IMR-90 (cell line): ENCODE data around the gene PARL. TPM values are rescaled to one million over a fixed set of nuclear protein-coding genes. Genes with fewer than 3 reads are reported as not detected.

ENCODE experiments used
- ATAC-seq: fragments of 200-7000 bp; cut with Tn5 transposase; 2 replicates; pipeline ENCODE4 v1.9.1; 2020; ENCODE audit warnings: low read depth, mild to moderate bottlenecking, moderate library complexity
- BruUV-seq: library from RNA; stranded (reverse); fragments of 400-500 nt; replicated peaks from 2 replicates; lab custom pipeline; 2021; lab: Mats Ljungman, UMichigan
- CTCF ChIA-PET: fragments of 300-600 bp; formaldehyde crosslinking; extraction: SDS; loops from one replicate; lab custom pipeline; 2021; ENCODE audit warnings: antibody characterized with exemption; lab: Yijun Ruan, JAX
- POLR2A ChIA-PET: fragments of 300-600 bp; sonication (Branson Sonifier 250); formaldehyde crosslinking; loops from one replicate; lab custom pipeline; 2022; ENCODE audit warnings: antibody characterized with exemption; ENCODE audit not compliant: unreplicated experiment; lab: Charles Lee
- DNase-seq: peaks from one replicate; pipeline ENCODE4 v3.0.0; 2013
- H2AFZ ChIP-seq: replicated peaks from 2 replicates; pipeline ENCODE3; 2013; ENCODE audit warnings: low read length, mild to moderate bottlenecking; ENCODE audit not compliant: poor library complexity
- H2AK5ac ChIP-seq: 2 replicates; pipeline ENCODE4 v1.6.1; 2013; ENCODE audit warnings: low read depth, low read length, inconsistent platforms
- H2AK9ac ChIP-seq: replicated peaks from 2 replicates; pipeline ENCODE3; 2013; ENCODE audit warnings: mild to moderate bottlenecking, low read depth, low read length, moderate library complexity; ENCODE audit not compliant: poor library complexity
- H2BK120ac ChIP-seq: 2 replicates; pipeline ENCODE4 v1.6.1; 2013; ENCODE audit warnings: low read depth, low read length, inconsistent platforms
- H2BK15ac ChIP-seq: 3 replicates; pipeline ENCODE4 v1.6.1; 2013; ENCODE audit warnings: low read depth, low read length, inconsistent platforms
- H2BK20ac ChIP-seq: 2 replicates; pipeline ENCODE4 v1.6.1; 2013; ENCODE audit warnings: low read depth, mild to moderate bottlenecking, inconsistent platforms, low read length, moderate library complexity
- H2BK5ac ChIP-seq: 2 replicates; pipeline ENCODE4 v1.6.1; 2013; ENCODE audit warnings: mild to moderate bottlenecking, low read depth, low read length, inconsistent platforms; ENCODE audit not compliant: poor library complexity, severe bottlenecking
- H3K14ac ChIP-seq: replicated peaks from 2 replicates; pipeline ENCODE4 v1.6.1; 2013; ENCODE audit warnings: low read depth, low read length, inconsistent platforms
- H3K18ac ChIP-seq: 2 replicates; pipeline ENCODE4 v1.6.1; 2013; ENCODE audit warnings: low read depth, low read length, control low read depth
- H3K23ac ChIP-seq: 2 replicates; pipeline ENCODE4 v1.6.1; 2013; ENCODE audit warnings: low read depth, low read length, inconsistent platforms
- H3K27ac ChIP-seq: 2 replicates; pipeline ENCODE4 v1.5.1; 2013; ENCODE audit warnings: mild to moderate bottlenecking, control low read depth, low read length; ENCODE audit not compliant: insufficient read depth
- H3K27me3 ChIP-seq: 2 replicates; pipeline ENCODE4 v1.6.1; 2013; ENCODE audit warnings: low read length; ENCODE audit not compliant: control insufficient read depth, insufficient read depth
- H3K36me3 ChIP-seq: 2 replicates; pipeline ENCODE4 v1.6.1; 2013; ENCODE audit warnings: low read length, mixed read lengths; ENCODE audit not compliant: control insufficient read depth, insufficient read depth
- H3K4ac ChIP-seq: 2 replicates; pipeline ENCODE4 v1.6.1; 2013; ENCODE audit warnings: low read depth, low read length, inconsistent platforms
- H3K4me1 ChIP-seq: 2 replicates; pipeline ENCODE4 v1.6.1; 2013; ENCODE audit warnings: low read length, mixed read lengths; ENCODE audit not compliant: control insufficient read depth, insufficient read depth
- H3K4me2 ChIP-seq: 2 replicates; pipeline ENCODE4 v1.6.1; 2013; ENCODE audit warnings: low read depth, mild to moderate bottlenecking, control low read depth, low read length, moderate library complexity
- H3K4me3 ChIP-seq: 2 replicates; pipeline ENCODE4 v1.5.1; 2013; ENCODE audit warnings: low read depth, mild to moderate bottlenecking, control low read depth, low read length, moderate library complexity; ENCODE audit not compliant: insufficient read depth
- H3K56ac ChIP-seq: 2 replicates; pipeline ENCODE4 v1.6.1; 2013; ENCODE audit warnings: low read length, inconsistent platforms; ENCODE audit not compliant: insufficient read depth; ENCODE audit errors: extremely low read depth
- H3K79me1 ChIP-seq, 2 experiments: 2 replicates each; pipeline ENCODE4 v1.6.1; 2013; ENCODE audit warnings: low read length in 2 of 2, inconsistent platforms in 1 of 2, low read depth in 1 of 2
- H3K9ac ChIP-seq: 2 replicates; pipeline ENCODE4 v1.6.1; 2013; ENCODE audit warnings: low read depth, low read length, control low read depth
- H3K9me1 ChIP-seq: 2 replicates; pipeline ENCODE4 v1.6.1; 2013; ENCODE audit warnings: low read length, inconsistent platforms; ENCODE audit not compliant: insufficient read depth
- H3K9me3 ChIP-seq: 2 replicates; pipeline ENCODE4 v1.6.1; 2013; ENCODE audit warnings: low read length; ENCODE audit not compliant: control insufficient read depth, insufficient read depth
- H4K20me1 ChIP-seq: 2 replicates; pipeline ENCODE4 v1.6.1; 2013; ENCODE audit warnings: low read length, inconsistent platforms; ENCODE audit not compliant: insufficient read depth
- H4K5ac ChIP-seq: 2 replicates; pipeline ENCODE4 v1.6.1; 2013; ENCODE audit warnings: mild to moderate bottlenecking, low read depth, low read length, control low read depth
- H4K8ac ChIP-seq, 2 experiments: 2 replicates each; pipeline ENCODE4 v1.6.1; 2013; ENCODE audit warnings: low read depth in 2 of 2, low read length in 2 of 2, control low read depth in 1 of 2, inconsistent platforms in 1 of 2
- H4K91ac ChIP-seq: 2 replicates; pipeline ENCODE4 v1.6.1; 2013; ENCODE audit warnings: low read depth, low read length, inconsistent platforms; ENCODE audit not compliant: insufficient read depth
- FOS ChIP-seq: fragments of 150-350 bp; IDR thresholded peaks from 2 replicates; pipeline ENCODE4 v1.6.1; 2016; ENCODE audit warnings: low read depth, low read length
- MAZ ChIP-seq: IDR thresholded peaks from 2 replicates; pipeline ENCODE4 v1.6.1; 2012; ENCODE audit warnings: low read depth, mild to moderate bottlenecking, low read length, improper control_type of control experiment, moderate library complexity, borderline replicate concordance
- NFE2L2 ChIP-seq: fragments of 150-350 bp; IDR thresholded peaks from 2 replicates; pipeline ENCODE4 v1.6.1; 2016; ENCODE audit warnings: low read depth, mild to moderate bottlenecking, low read length
- SMC3 ChIP-seq: fragments of 150-350 bp; IDR thresholded peaks from 2 replicates; pipeline ENCODE4 v1.6.1; 2016; ENCODE audit warnings: low read depth, mild to moderate bottlenecking, antibody characterized with exemption, low read length, moderate library complexity
- WGBS, 2 experiments: methylation state at CpG; one replicate each; pipeline versions ENCODE4 v1.1.5 to v1.1.7; 2013; ENCODE audit warnings: missing lambda C conversion rate in 2 of 2; ENCODE audit not compliant: insufficient read length in 1 of 2; ENCODE audit errors: extremely low coverage in 2 of 2; 5-methylcytosine and 5-hydroxymethylcytosine counted together
- dilution Hi-C: fragments of 300-500 bp; cut with HindIII; formaldehyde crosslinking; loops from one replicate; pipeline ENCODE4 v1.14.3; 2018; ENCODE audit warnings: low sequenced_read_pairs; ENCODE audit not compliant: unreplicated experiment
- in situ Hi-C: fragments of 300-500 bp; cut with MboI; formaldehyde crosslinking; loops from 3 replicates; pipeline ENCODE4 v1.14.3; 2019; ENCODE audit warnings: low sequenced_read_pairs, inconsistent platforms, mixed read lengths
- intact Hi-C: fragments of 100-400 bp; cut with micrococcal nuclease; formaldehyde crosslinking; loops from 2 replicates; pipeline ENCODE4 v1.10.0; 2022
- polyA plus RNA-seq, 3 experiments: library from polyadenylated mRNA; depleted of rRNA; stranded (reverse); fragments of >200 nt; gene quantifications; 2 replicates each; pipeline ENCODE4 v1.2.3, GENCODE V29; 2012; ENCODE audit warnings: low replicate concordance in 1 of 3
- total RNA-seq: library from RNA; depleted of rRNA; stranded (reverse); fragments of >200 nt; gene quantifications from 2 replicates; pipeline ENCODE4 v1.2.3, GENCODE V29; 2012

PARL gene
- total and polyA plus RNA-seq, 2 of the 4 experiments (the other 2 are of a cell fraction) = 35.5 to 42.6 TPM

DNA sequence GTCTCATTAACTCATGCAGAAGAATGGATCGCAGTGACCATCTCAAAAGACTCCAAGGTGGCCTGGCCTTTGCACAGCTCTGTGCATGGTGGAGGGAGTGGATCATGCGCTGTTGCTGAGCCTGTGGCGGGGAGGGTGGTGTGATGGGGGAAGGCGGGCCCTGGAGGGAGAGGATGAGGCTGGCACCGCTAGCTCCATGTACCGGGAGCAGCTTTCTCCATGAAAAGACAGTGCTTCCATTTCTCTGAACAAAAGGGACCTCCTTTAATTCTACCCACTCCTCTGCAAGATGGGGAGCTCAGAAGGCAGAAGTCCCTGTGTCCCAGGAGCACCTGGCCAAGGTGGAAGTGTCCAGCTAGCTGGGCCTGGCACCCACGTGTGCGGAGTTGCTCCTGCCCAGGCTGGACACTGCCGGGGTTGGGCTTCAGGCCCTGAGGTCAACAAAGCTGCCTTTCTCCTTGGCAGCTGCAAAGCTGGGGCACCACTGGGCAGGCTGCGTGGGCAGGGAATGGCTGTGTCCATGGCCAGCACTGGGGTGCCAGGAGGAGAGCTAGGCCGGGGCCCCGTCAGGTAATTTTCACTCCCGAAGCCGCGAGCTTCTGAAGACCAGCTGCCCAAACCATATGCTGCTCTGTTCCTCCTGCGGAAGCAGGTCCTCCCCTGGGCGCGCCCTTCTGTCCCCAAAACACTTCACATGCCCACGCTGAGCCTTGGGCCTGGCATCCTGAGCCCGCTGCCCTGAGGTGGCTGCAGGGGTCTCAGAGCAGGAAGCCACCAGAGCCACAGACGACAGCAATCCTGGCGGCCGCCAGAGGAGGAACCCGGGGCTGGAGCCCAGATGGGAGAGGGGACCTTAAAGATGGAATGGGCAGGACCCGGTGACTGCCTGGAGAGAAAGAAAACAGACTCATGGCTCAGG lies 65.7 kb downstream of the PARL start (continued):
- TF ChIP-seq SMC3 (no peak), NFE2L2 (no peak)

DNA sequence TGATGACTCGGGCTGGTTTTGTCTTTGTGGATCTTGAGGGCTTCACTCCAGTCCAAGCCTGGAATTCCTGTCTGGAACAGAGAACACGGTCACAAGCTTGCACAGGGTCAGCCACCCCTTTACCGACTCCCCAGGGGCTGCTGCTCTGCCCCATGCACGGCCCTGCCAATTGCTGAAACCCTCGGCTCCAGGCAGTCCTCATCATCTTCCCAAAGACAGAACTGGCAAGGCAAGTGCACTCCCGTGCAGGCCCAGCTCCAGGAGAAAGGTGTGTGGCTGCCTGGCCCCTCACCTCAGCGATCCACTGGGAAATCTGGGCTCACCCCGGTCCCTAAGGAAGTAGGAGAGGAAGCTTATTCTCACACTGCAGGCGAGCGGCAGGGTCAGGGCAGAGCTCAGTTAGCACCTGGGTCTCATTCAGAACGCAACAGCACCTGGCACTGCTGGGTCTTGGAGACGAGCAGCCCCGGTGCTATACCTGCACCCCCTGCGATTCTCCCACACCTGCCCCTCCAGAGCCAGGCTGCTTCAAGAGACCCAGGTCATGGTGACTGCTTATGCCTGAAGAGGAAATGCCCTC lies 66.5 kb downstream of the PARL start:
- ATAC-seq (no peak), DNase-seq (no peak)
- Histone ChIP-seq H2AK9ac (peak overlapping the region; percentile 13), H3K9ac (no peak overlapping the region), H2BK20ac (no peak overlapping the region), H3K27me3 (no peaks in the 10 kb centered on the region), H3K79me1 (peaks cover 0 to 8% of the 10 kb centered on the region in 2 experiments; a peak in 1 of 4 replicates), H4K8ac (no peak overlapping the region), H2BK120ac (no peak overlapping the region), H2AFZ (no peak overlapping the region), H3K18ac (no peak overlapping the region), H3K14ac (no peak overlapping the region), H3K9me1 (peaks cover 5% of the 10 kb centered on the region; the same call in 1 of the 2 replicates), H3K27ac (no peak overlapping the region), H3K4me1 (peaks cover 2% of the 10 kb centered on the region), H3K4me2 (no peak overlapping the region), H3K23ac (no peak overlapping the region), H4K91ac (no peak overlapping the region), H2BK5ac (no peak overlapping the region), H4K20me1 (peaks cover 6% of the 10 kb centered on the region), H2AK5ac (no peak overlapping the region), H2BK15ac (no peak overlapping the region), H3K9me3 (no peaks in the 10 kb centered on the region), H3K4me3 (no peak overlapping the region), H3K4ac (no peak overlapping the region), H3K56ac (no peak overlapping the region), H3K36me3 (peaks cover 10% of the 10 kb centered on the region), H4K5ac (no peak overlapping the region)
- TF ChIP-seq FOS (no peak), MAZ (no peak)
- BruUV-seq = no TSS peak
- ChIA-PET CTCF (no interaction called here), POLR2A (no interaction called here)
- 100% methylated on average over 1 of the region's 14 CpGs; no CpG with 5 or more reads in 1 of the 2 experiments for WGBS, 2 experiments
- intact Hi-C loops (no loop called here), dilution Hi-C loops (no loop called here), in situ Hi-C loops (no loop called here)
